Choroid plexus epithelial cell (primary cell): ENCODE results near the gene FOXI2.

ENCODE experiments used
- DNase-seq: peaks from one replicate; pipeline ENCODE4 v3.0.0-alpha.2; 2010; ENCODE audit warnings: low read depth
- H3K4me3 ChIP-seq: 2 replicates; pipeline ENCODE4 v1.5.1; 2011; ENCODE audit warnings: low read depth, mild to moderate bottlenecking, control low read depth, low read length, moderate library complexity
- TF ChIP-seq, protein P1 (sequence below): conservative IDR thresholded peaks from 2 replicates; pipeline ENCODE4 v1.5.1; 2011; ENCODE audit warnings: low read depth, mild to moderate bottlenecking, control low read depth, inconsistent platforms, low read length, moderate library complexity

The FOXI2 gene

DNA sequence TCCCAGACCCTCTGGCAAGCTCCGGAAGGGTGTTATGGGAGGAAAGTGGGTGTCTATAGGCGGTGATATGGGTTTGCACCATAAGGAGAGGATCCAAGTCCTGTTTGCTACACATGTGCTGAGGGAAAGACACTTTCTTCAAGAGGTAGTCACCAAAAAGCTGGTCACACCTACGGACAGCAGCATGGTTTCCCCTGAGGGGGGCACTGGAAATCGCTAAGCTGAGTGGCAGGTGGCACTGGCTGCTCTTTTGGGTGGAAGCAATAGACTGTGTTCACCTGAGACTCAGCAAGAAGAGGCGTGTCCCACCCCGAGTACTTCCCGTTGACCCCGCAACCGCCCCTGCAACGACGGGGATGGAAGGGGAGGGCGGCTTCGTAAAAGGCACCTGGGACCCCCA, 1.8 kb upstream of the FOXI2 start:
- TF ChIP-seq, protein P1, sequence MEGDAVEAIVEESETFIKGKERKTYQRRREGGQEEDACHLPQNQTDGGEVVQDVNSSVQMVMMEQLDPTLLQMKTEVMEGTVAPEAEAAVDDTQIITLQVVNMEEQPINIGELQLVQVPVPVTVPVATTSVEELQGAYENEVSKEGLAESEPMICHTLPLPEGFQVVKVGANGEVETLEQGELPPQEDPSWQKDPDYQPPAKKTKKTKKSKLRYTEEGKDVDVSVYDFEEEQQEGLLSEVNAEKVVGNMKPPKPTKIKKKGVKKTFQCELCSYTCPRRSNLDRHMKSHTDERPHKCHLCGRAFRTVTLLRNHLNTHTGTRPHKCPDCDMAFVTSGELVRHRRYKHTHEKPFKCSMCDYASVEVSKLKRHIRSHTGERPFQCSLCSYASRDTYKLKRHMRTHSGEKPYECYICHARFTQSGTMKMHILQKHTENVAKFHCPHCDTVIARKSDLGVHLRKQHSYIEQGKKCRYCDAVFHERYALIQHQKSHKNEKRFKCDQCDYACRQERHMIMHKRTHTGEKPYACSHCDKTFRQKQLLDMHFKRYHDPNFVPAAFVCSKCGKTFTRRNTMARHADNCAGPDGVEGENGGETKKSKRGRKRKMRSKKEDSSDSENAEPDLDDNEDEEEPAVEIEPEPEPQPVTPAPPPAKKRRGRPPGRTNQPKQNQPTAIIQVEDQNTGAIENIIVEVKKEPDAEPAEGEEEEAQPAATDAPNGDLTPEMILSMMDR: no peak
- no peak for DNase-seq
- H3K4me3 ChIP-seq: no peak overlapping the region

DNA sequence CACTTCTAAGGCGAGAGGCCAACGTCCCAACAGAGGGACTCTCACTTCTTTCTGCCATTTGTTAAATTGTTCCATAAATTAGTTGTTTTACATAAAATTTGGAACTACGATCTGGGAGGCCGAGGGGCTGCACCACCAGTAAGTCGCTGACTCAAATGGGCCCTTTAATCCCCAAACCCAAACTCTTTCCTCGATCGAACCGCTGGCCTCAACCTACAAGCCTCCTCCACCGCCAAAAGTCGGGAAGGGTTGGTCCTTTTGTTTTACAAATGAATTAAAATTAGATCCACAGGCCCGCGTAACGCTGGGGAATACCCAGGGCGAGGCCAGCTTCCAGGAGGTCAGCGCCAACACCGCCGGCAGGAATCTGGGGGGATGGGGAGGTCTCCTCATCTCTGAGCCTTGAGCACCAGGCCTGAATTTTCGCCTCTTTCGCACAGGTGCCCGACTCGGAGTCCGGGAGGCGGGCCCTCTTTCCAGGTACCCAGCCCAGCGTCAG, 1.2 kb upstream of the FOXI2 start:
- TF ChIP-seq, protein P1: no peak
- no peak overlapping the region for H3K4me3 ChIP-seq
- no peak for DNase-seq

DNA sequence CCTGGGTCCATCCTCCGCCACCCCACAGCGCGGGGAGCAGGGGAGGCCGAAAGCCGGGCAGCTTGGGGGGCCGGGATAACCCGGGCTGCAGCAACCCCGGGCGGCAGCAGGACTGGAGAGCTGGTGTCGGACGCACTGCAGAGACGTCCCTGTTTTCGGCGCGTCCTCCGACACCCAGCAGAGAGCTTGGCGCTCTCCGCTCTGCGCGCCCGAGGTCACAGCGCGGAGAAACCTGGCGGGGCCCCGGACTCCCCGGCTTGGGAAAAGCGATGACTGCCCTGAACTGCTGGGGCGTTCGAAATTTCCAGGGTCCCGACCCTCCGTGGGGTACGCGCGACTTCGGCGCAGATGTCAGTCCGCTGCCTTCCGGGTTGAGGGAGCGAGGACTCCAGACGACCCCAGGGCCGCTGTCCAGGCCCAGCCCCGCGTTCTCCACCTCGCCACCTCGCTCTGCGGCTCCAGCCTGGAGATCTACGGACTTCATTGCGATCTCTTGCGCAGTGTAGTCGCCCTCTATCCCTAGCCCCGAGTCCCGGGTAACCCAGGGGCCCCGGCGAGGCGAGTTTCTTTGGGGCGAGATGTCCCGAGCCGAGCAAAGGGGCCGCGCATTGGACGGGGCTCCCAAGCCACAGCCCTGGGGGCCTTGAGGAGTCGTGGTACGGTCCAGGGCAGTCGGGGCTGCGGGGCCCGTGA, 617 bp upstream of the FOXI2 start:
- TF ChIP-seq, protein P1: no peak
- DNase-seq: no peak
- H3K4me3 ChIP-seq: no peak overlapping the region

DNA sequence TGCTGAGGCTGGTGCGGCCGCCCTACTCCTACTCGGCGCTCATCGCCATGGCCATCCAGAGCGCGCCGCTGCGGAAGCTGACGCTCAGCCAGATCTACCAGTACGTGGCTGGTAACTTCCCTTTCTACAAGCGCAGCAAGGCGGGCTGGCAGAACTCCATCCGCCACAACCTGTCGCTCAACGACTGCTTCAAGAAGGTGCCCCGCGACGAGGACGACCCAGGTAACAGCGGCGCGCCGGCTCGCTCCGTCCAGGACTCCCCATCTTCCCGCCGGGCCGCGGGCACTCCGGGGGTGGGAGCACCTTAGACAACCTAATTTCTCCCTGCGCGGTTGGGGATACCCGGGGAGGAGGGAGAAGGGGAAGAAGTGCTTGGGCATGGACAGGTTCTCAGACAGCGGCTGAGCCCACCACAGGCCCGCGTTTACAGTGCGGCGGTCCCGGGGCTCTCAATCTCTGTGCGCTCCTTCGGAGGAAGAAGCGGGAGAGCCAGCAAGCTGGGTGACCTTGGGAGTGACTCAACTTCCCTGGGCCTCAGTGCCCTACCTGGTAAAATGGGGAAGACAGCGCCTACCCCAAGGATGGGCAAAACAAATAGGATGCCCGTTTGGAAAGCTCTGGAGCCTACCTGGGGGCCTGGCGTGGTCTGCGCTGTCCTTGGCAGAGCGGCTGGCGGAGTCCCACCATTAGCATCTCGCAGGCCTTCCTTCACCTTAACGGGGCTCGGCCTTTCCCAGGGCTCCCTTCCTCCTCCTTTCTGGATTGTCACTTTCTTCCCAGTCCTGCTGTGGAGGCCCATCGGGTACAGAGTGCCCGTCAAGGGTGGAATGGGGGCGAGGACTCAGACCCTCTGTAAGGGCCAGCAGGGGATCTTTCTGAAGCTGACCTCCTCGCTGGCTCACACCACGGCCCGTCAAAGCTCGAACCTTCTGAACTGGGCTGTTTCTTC, 852 bp downstream of the FOXI2 start:
- no peak for DNase-seq
- no peak overlapping the region for H3K4me3 ChIP-seq

DNA sequence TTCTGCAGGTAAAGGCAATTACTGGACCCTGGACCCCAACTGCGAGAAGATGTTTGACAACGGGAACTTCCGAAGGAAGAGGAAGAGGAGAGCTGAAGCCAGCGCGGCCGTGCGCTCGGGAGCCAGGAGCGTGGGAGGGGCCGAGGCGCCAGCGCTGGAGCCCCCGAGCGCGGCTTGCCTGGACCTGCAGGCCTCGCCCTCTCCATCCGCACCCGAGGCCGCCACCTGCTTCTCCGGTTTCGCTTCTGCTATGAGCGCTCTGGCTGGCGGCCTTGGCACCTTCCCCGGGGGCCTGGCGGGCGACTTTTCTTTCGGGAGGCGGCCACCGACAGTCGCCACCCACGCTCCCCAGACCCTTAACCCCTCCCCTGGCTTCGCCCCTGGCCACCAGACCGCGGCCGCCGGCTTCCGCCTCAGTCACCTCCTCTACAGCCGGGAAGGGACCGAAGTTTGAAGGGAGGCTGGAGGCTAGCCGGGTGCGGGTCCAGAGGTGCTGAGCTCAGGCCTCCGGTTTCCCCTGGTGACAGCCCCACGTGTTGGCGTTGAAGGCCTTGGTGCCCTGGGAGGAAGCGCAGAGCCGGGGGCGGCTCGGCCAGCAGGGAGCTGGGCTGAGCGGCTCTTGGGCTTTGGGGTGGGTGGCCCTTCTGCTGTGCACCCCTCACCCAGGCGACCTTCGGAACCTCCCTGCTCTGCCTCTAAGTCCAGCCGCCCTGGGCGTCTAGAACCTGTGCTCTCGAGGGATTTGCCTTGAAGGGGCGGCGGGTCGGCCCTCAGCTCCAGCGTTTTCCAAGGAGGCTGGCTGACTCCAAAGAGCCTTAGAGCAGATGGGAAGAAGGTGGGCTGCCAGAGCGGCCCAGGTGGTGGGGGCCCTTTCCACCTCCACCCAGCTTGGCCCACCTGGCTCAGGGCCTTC, 1.8 kb downstream of the FOXI2 start:
- no peak for DNase-seq
- H3K4me3 ChIP-seq: no peak overlapping the region
- TF ChIP-seq, protein P1: no peak

More for the DNA sequence above, 852 bp downstream of the FOXI2 start:
- TF ChIP-seq, protein P1: no peak

- TF ChIP-seq, protein P1: no peak
- no peak overlapping the region for H3K4me3 ChIP-seq
- DNase-seq: no peak
Measured at GRCh38 chr10:127739908-127740307, 2.9 kb downstream of the FOXI2 start.
